H1 (cell line): ENCODE measurements around the gene LIFR. TPM values are rescaled to one million over a fixed set of nuclear protein-coding genes. Genes with fewer than 3 reads are reported as not detected.

ENCODE experiments used
- SRF ChIP-seq: IDR thresholded peaks from 2 replicates; pipeline ENCODE4 v1.6.1; 2011; ENCODE audit warnings: mild to moderate bottlenecking, low read depth, low read length, moderate library complexity
- polyA plus RNA-seq, 7 experiments: library from polyadenylated mRNA; depleted of rRNA in 3 of 7; stranded (reverse) in 5 of 7; unstranded in 2 of 7; fragments of >200 nt in 5 of 7; fragments of 200-250 nt in 2 of 7; gene quantifications; 1 replicate in 5 of 7; 2 replicates in 1 of 7; 4 replicates in 1 of 7; pipeline versions ENCODE4 v1.2.1 to v1.2.3, GENCODE V29; 2011 to 2013; ENCODE audit warnings: missing spikeins in 2 of 7, mixed read lengths in 2 of 7
- total RNA-seq: library from RNA; stranded (reverse); fragmentation: NEBNext Ultra II Directional; extraction: Animal tissue kit (Norgen Biotek cat#: 25700); gene quantifications from 2 replicates; pipeline ENCODE4 v1.2.1, GENCODE V29; 2021

Gene LIFR
- total and polyA plus RNA-seq, 2 of the 8 experiments (the other 6 are each of a cell fraction or from before 2014, with no cell fraction given), result 2.0 to 18.9 TPM

GRCh38 chr5:38535248-38535750 lies 21.1 kb downstream of the LIFR start (continued):
- no peak for TF ChIP-seq SRF
